ENCODE results near the gene ARID4A. TPM values are rescaled to one million over a fixed set of nuclear protein-coding genes. Genes with fewer than 3 reads are reported as not detected.

Gene ARID4A
- total and polyA plus RNA-seq, 10 donors: 7.3 to 55.0 (median 41.7) TPM

- intact Hi-C loops (cut with DNase I; ENCODE audit: low total_unique reads): no loop called here
- Histone ChIP-seq H3K27me3 (replicated peaks in 1 of 7) (no peaks in the 10 kb centered on the region), H3K36me3 (peaks cover 0 to 98% (median 63%) of the 10 kb centered on the region in 6 donors), H3K4me1 (peaks cover 11 to 96% (median 31%) of the 10 kb centered on the region in 6 donors), H3K4me3 (no peak overlapping the region), H3K9me3 (no peaks in the 10 kb centered on the region), H3K27ac (peak overlapping the region; percentile 2 to 44 (median 13))
- whole genome bisulfite sequencing, 5 donors: 77 to 94% (median 86%) methylated on average over 2 of the region's 2 CpGs
- no peak for TF ChIP-seq POLR2A (IDR thresholded peaks at IDR 0.05)
- no peak for TF ChIP-seq POLR2AphosphoS5 (IDR thresholded peaks at IDR 0.05)
- no peak for DNase-seq
Measured at GRCh38 chr14:58275527-58276190, 22.7 kb upstream of the ARID4A start.

GRCh38 chr14:58276208-58276607 is 22.1 kb upstream of the ARID4A start:
- WGBS, 5 donors: 78 to 93% (median 86%) methylated on average over 1 of the region's 1 CpG
- Histone ChIP-seq H3K27me3 (replicated peaks in 1 of 7) (no peaks in the 10 kb centered on the region), H3K4me3 (no peak overlapping the region), H3K9me3 (no peaks in the 10 kb centered on the region), H3K4me1 (peaks cover 16 to 96% (median 36%) of the 10 kb centered on the region in 6 donors), H3K36me3 (peaks cover 0 to 93% (median 58%) of the 10 kb centered on the region in 6 donors), H3K27ac (peak overlapping the region in 6 of 8 donors; percentile 5 to 44 (median 24))
- TF ChIP-seq CTCF (IDR thresholded peaks at IDR 0.05 in 8 of 11, conservative IDR thresholded peaks at IDR 0.05 in 3 of 11): no peak
- TF ChIP-seq POLR2A (IDR thresholded peaks at IDR 0.05): no peak
- TF ChIP-seq POLR2AphosphoS5 (IDR thresholded peaks at IDR 0.05): no peak
- DNase-seq: no peak
- intact Hi-C loops (cut with DNase I; ENCODE audit: low total_unique reads): no loop called here

- Histone ChIP-seq H3K4me3 (no peak overlapping the region), H3K27me3 (replicated peaks in 1 of 7) (no peaks in the 10 kb centered on the region), H3K4me1 (peaks cover 29 to 97% (median 52%) of the 10 kb centered on the region in 6 donors), H3K27ac (no peak overlapping the region), H3K36me3 (peaks cover 0 to 84% (median 42%) of the 10 kb centered on the region in 6 donors), H3K9me3 (no peaks in the 10 kb centered on the region)
- WGBS, 5 donors: 95 to 98% (median 97%) methylated on average over 8 of the region's 8 CpGs
- no peak for TF ChIP-seq CTCF (IDR thresholded peaks at IDR 0.05 in 8 of 11, conservative IDR thresholded peaks at IDR 0.05 in 3 of 11)
- TF ChIP-seq POLR2A (IDR thresholded peaks at IDR 0.05): no peak
- TF ChIP-seq POLR2AphosphoS5 (IDR thresholded peaks at IDR 0.05): no peak
- no peak for DNase-seq
- intact Hi-C loops (cut with DNase I; ENCODE audit: low total_unique reads): no loop called here
Measured at GRCh38 chr14:58278177-58278576, 20.2 kb upstream of the ARID4A start.

GRCh38 chr14:58280954-58281787 is 17.2 kb upstream of the ARID4A start:
- peak overlapping the region; percentile 62 to 87 (median 79) for H3K27ac ChIP-seq
- TF ChIP-seq POLR2AphosphoS5 (IDR thresholded peaks at IDR 0.05) (peak in 1 of 3 donors; percentile 60), POLR2A (IDR thresholded peaks at IDR 0.05) (no peak), CTCF (IDR thresholded peaks at IDR 0.05 in 8 of 11, conservative IDR thresholded peaks at IDR 0.05 in 3 of 11) (no peak)

More at GRCh38 chr14:58280954-58281787, 17.2 kb upstream of the ARID4A start:
- H3K9me3 ChIP-seq: no peaks in the 10 kb centered on the region
- DNase-seq: no peak
- intact Hi-C loops (cut with DNase I; ENCODE audit: low total_unique reads): no loop called here
- peaks cover 21 to 97% (median 39%) of the 10 kb centered on the region in 6 donors for H3K4me1 ChIP-seq
- WGBS, 5 donors: 7 to 21% (median 17%) methylated on average over 4 of the region's 4 CpGs
- no peaks in the 10 kb centered on the region for H3K27me3 ChIP-seq (replicated peaks in 1 of 7)
- peaks cover 0 to 87% (median 50%) of the 10 kb centered on the region in 6 donors for H3K36me3 ChIP-seq
- peak overlapping the region in 1 of 8 donors; percentile 15 for H3K4me3 ChIP-seq

Data from spleen (tissue), 11 donors.